ENCODE results near the gene MAPKAPK3.

Gene MAPKAPK3

GRCh38 chr3:50617911-50618481 is 1.0 kb downstream of the MAPKAPK3 start:
- Histone ChIP-seq H3K36me3 (ENCODE audit: control insufficient read depth, insufficient read depth, low read length) (no peaks in the 10 kb centered on the region), H3K9me3 (ENCODE audit: control insufficient read depth, low read length) (no peaks in the 10 kb centered on the region), H3K4me1 (ENCODE audit: control insufficient read depth, insufficient read depth, low read length, poor library complexity, severe bottlenecking) (peaks cover 6% of the 10 kb centered on the region), H3K27ac (ENCODE audit: low read depth, low read length, severe bottlenecking) (no peak overlapping the region), H3K4me3 (ENCODE audit: extremely low read depth, insufficient read depth, low read length, poor library complexity, severe bottlenecking) (peak overlapping the region; percentile 62)
- WGBS, 2 experiments (ENCODE audit: insufficient coverage in 2 of 2): 79 to 88% methylated on average over 2 to 3 of the region's 6 CpGs

DNA sequence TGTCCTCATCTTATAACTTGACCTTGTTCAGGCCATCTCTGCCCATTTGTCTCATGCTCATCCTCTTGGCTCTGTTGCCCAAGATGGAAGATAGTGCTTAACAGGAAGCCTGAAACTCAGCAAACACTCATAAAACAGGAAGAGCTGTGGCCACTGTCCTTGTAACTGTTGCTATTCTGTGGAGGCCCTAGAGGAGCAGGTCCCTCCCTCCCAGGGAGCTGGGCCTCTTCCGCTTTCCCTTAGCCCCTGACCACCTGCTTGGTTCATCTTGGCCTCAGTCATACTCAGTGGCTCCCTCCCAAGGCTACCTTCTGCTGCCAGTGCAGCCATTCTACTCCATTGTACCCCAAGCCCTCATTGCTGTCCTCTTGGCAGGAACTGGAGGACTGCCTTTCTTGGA is 3.5 kb downstream of the MAPKAPK3 start:
- Histone ChIP-seq H3K4me3 (ENCODE audit: extremely low read depth, insufficient read depth, low read length, poor library complexity, severe bottlenecking) (no peak overlapping the region), H3K9me3 (ENCODE audit: control insufficient read depth, low read length) (no peaks in the 10 kb centered on the region), H3K36me3 (ENCODE audit: control insufficient read depth, insufficient read depth, low read length) (no peaks in the 10 kb centered on the region), H3K27ac (ENCODE audit: low read depth, low read length, severe bottlenecking) (no peak overlapping the region), H3K4me1 (ENCODE audit: control insufficient read depth, insufficient read depth, low read length, poor library complexity, severe bottlenecking) (peaks cover 11% of the 10 kb centered on the region)
- 83 to 100% methylated on average over 1 of the region's 1 CpG for WGBS, 2 experiments (ENCODE audit: insufficient coverage in 2 of 2)

- peaks cover 13% of the 10 kb centered on the region for H3K4me1 ChIP-seq (ENCODE audit: control insufficient read depth, insufficient read depth, low read length, poor library complexity, severe bottlenecking)
- H3K36me3 ChIP-seq (ENCODE audit: control insufficient read depth, insufficient read depth, low read length): no peaks in the 10 kb centered on the region
- no peak overlapping the region for H3K27ac ChIP-seq (ENCODE audit: low read depth, low read length, severe bottlenecking)
- H3K4me3 ChIP-seq (ENCODE audit: extremely low read depth, insufficient read depth, low read length, poor library complexity, severe bottlenecking): no peak overlapping the region
- 90 to 100% methylated on average over 1 to 2 of the region's 4 CpGs for whole genome bisulfite sequencing, 2 experiments (ENCODE audit: insufficient coverage in 2 of 2)
- no peaks in the 10 kb centered on the region for H3K9me3 ChIP-seq (ENCODE audit: control insufficient read depth, low read length)
These were observed 3.9 kb downstream of the MAPKAPK3 start for GRCh38 chr3:50620820-50621219.

GRCh38 chr3:50622881-50623280 is 5.9 kb downstream of the MAPKAPK3 start:
- Histone ChIP-seq H3K4me3 (ENCODE audit: extremely low read depth, insufficient read depth, low read length, poor library complexity, severe bottlenecking) (no peak overlapping the region), H3K27ac (ENCODE audit: low read depth, low read length, severe bottlenecking) (no peak overlapping the region), H3K4me1 (ENCODE audit: control insufficient read depth, insufficient read depth, low read length, poor library complexity, severe bottlenecking) (peaks cover 16% of the 10 kb centered on the region), H3K9me3 (ENCODE audit: control insufficient read depth, low read length) (no peaks in the 10 kb centered on the region), H3K36me3 (ENCODE audit: control insufficient read depth, insufficient read depth, low read length) (no peaks in the 10 kb centered on the region)
- WGBS, 2 experiments (ENCODE audit: insufficient coverage in 2 of 2): 67 to 83% methylated on average over 2 to 3 of the region's 3 CpGs

DNA sequence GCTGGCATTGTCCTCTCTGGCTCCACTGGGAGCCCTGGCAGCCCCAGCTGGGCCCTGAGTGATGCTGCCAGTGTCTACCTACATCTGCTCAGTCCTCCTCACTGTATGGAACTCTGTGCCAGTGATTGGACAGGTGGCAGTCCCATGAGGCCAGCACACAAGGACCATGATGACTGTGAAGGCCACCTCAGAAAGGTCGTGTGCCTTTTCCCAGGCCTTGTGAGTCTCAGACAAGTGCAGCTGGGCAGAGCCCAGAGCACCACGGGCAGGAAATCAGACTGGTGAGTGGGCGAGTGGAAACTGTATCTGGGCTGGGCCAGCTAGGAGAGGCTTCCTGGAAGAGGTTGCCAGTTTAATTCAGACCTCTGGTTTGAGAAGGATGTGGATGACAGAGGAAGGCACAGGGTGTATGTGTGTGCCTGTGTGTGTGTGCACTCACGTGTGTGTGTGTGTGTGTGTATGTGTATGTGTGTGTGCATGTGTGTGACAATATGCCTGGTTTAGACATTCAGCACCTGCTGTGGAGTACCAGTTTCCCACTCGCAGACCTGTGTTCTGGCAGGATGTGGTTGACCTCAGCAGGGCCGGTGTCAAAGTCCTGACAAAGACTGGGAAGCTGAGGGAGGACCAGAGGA is 7.0 kb downstream of the MAPKAPK3 start:
- Histone ChIP-seq H3K4me3 (ENCODE audit: extremely low read depth, insufficient read depth, low read length, poor library complexity, severe bottlenecking) (no peak overlapping the region), H3K9me3 (ENCODE audit: control insufficient read depth, low read length) (no peaks in the 10 kb centered on the region), H3K36me3 (ENCODE audit: control insufficient read depth, insufficient read depth, low read length) (no peaks in the 10 kb centered on the region), H3K27ac (ENCODE audit: low read depth, low read length, severe bottlenecking) (no peak overlapping the region), H3K4me1 (ENCODE audit: control insufficient read depth, insufficient read depth, low read length, poor library complexity, severe bottlenecking) (peaks cover 19% of the 10 kb centered on the region)
- 92 to 95% methylated on average over 6 of the region's 6 CpGs for WGBS, 2 experiments (ENCODE audit: insufficient coverage in 2 of 2)

DNA sequence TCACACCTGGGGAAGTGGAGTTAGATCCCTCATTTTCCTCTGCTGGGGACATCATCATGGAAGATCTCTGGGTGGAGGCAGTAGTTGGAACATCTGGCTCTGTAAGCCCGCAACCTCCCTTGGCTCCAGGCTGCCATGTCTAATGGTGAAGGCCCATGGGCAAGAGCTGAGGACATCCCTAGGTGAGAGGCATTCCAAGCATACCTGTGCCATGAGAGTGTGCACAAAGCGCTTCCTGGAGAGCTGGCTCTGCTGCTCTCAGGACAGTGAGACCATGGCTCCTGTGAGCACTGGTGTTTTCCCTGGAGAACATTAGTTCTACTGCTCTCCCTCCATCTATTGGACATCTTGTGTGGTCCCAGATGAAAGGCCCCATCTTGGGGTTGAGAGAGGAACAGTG is 7.7 kb downstream of the MAPKAPK3 start:
- Histone ChIP-seq H3K9me3 (ENCODE audit: control insufficient read depth, low read length) (no peaks in the 10 kb centered on the region), H3K36me3 (ENCODE audit: control insufficient read depth, insufficient read depth, low read length) (no peaks in the 10 kb centered on the region), H3K27ac (ENCODE audit: low read depth, low read length, severe bottlenecking) (no peak overlapping the region), H3K4me1 (ENCODE audit: control insufficient read depth, insufficient read depth, low read length, poor library complexity, severe bottlenecking) (peaks cover 19% of the 10 kb centered on the region), H3K4me3 (ENCODE audit: extremely low read depth, insufficient read depth, low read length, poor library complexity, severe bottlenecking) (no peak overlapping the region)
- 81 to 94% methylated on average over 2 of the region's 2 CpGs for WGBS, 2 experiments (ENCODE audit: insufficient coverage in 2 of 2)

DNA sequence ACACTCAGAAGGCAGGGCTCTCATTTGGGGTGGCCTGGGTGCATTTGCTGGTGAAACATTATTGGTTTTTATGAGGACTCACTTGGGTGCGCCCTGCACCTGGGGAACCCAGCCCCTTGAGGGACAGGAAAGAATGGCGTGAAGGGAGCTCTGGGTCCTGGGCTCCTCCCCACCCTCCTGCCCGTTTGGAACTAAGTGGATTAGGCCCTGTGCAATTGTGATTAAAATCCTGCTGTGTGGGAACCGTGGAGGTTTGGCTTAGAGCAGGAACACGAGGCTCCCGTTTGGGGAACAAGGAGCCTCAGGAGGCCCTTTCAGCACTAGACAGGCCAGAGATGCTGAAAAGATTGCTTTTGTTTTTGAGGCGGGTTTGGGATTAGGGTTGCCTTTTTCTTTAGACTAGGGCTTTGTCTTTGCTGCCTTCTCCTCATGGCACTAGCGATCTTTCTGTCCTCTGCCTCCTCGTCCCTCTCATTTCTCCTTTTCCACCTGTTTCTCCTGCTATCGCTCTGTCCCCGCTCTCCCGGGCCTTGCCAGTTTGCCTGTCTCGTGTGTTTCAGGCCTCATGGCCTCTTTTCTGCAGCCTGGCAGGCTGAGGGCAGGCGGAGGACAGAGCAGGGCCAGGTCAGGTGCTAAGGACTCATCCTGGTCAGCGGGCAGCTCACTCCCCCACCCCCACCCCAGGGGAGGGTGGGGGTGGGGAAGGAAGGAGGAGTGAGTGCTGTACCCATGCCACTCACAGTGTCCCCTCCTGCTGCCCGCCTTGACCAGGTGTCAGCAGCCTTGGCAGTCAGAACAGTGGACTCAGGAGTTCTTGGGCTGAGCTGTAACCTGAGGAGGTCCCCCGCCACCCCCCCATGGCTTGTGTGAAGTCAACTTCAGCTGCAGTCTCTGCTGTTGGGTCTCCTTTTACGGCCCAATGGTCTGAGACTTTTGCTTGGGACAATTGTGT is 8.6 kb downstream of the MAPKAPK3 start:
- WGBS, 2 experiments (ENCODE audit: insufficient coverage in 2 of 2): 77 to 81% methylated on average over 13 to 14 of the region's 18 CpGs
- H3K27ac ChIP-seq (ENCODE audit: low read depth, low read length, severe bottlenecking): no peak overlapping the region
- H3K36me3 ChIP-seq (ENCODE audit: control insufficient read depth, insufficient read depth, low read length): no peaks in the 10 kb centered on the region
- H3K9me3 ChIP-seq (ENCODE audit: control insufficient read depth, low read length): no peaks in the 10 kb centered on the region
- H3K4me1 ChIP-seq (ENCODE audit: control insufficient read depth, insufficient read depth, low read length, poor library complexity, severe bottlenecking): peaks cover 19% of the 10 kb centered on the region
- no peak overlapping the region for H3K4me3 ChIP-seq (ENCODE audit: extremely low read depth, insufficient read depth, low read length, poor library complexity, severe bottlenecking)

DNA sequence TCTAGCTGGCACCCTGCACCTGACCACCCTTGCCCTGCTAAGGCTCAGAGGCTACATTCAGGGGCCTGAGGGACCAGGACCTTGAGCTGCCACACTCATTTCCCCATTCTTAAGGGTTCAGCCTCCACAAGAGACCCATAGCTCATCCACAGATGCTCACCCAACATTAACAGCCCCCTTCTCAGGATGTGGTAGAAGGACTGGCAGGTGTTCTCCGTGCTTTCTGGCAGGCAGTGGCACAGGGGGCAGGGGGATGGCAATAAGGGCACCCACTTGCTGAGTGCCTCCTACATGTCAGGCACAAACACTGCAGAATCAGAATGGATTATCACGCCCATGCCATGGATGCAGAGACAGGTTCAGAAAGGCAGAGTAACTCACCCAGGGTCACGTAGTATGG is 9.4 kb downstream of the MAPKAPK3 start:
- Histone ChIP-seq H3K4me3 (ENCODE audit: extremely low read depth, insufficient read depth, low read length, poor library complexity, severe bottlenecking) (no peak overlapping the region), H3K27ac (ENCODE audit: low read depth, low read length, severe bottlenecking) (no peak overlapping the region), H3K4me1 (ENCODE audit: control insufficient read depth, insufficient read depth, low read length, poor library complexity, severe bottlenecking) (peaks cover 19% of the 10 kb centered on the region), H3K9me3 (ENCODE audit: control insufficient read depth, low read length) (no peaks in the 10 kb centered on the region), H3K36me3 (ENCODE audit: control insufficient read depth, insufficient read depth, low read length) (no peaks in the 10 kb centered on the region)
- 94 to 95% methylated on average over 3 of the region's 3 CpGs for WGBS, 2 experiments (ENCODE audit: insufficient coverage in 2 of 2)

DNA sequence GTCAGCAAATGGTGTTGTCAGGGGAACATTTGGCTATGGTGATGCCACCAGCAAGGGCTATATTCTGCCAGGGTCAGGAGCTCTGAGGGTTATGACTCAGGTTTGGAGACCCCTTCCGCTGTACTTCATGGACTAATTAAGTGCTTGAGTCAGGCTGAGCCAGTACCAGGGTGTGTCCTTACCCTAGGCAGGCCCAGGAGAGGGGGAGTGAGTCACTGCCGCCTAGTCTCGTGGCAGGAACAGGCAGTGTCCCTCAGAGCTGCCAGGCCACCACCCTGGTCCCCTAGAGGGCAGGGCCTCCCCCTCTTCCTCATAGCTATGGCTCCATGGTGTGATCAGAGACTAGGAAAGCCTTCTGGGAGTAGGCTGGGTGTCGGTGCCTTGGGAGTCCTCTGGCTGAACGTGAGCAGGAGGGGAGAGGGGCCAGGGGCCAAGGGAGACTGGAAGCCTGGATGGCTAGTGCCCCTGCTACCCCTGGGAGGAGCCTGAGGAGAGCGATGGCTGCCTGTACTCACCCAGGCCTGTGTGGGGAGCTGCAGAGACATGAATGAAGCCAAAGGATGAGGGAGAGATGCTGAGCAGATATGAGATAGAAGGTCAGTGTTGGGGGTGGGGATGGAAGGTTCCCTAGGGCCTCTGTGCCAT is 10.6 kb downstream of the MAPKAPK3 start:
- WGBS, 2 experiments (ENCODE audit: insufficient coverage in 2 of 2): 41 to 62% methylated on average over 4 to 5 of the region's 6 CpGs
- peak overlapping the region; percentile 36 for H3K27ac ChIP-seq (ENCODE audit: low read depth, low read length, severe bottlenecking)

GRCh38 chr3:50628601-50629000 is 11.7 kb downstream of the MAPKAPK3 start:
- Histone ChIP-seq H3K36me3 (ENCODE audit: control insufficient read depth, insufficient read depth, low read length) (no peaks in the 10 kb centered on the region), H3K4me3 (ENCODE audit: extremely low read depth, insufficient read depth, low read length, poor library complexity, severe bottlenecking) (no peak overlapping the region), H3K4me1 (ENCODE audit: control insufficient read depth, insufficient read depth, low read length, poor library complexity, severe bottlenecking) (peaks cover 19% of the 10 kb centered on the region), H3K27ac (ENCODE audit: low read depth, low read length, severe bottlenecking) (no peak overlapping the region), H3K9me3 (ENCODE audit: control insufficient read depth, low read length) (no peaks in the 10 kb centered on the region)
- 100% methylated on average over 2 to 3 of the region's 3 CpGs for WGBS, 2 experiments (ENCODE audit: insufficient coverage in 2 of 2)

More for the DNA sequence above, 10.6 kb downstream of the MAPKAPK3 start:
- no peak overlapping the region for H3K4me3 ChIP-seq (ENCODE audit: extremely low read depth, insufficient read depth, low read length, poor library complexity, severe bottlenecking)
- no peaks in the 10 kb centered on the region for H3K36me3 ChIP-seq (ENCODE audit: control insufficient read depth, insufficient read depth, low read length)
- no peaks in the 10 kb centered on the region for H3K9me3 ChIP-seq (ENCODE audit: control insufficient read depth, low read length)
- peaks cover 19% of the 10 kb centered on the region for H3K4me1 ChIP-seq (ENCODE audit: control insufficient read depth, insufficient read depth, low read length, poor library complexity, severe bottlenecking)
